Inferior parietal cortex (tissue), 1 donor: ENCODE results near the gene PWWP2B.
"Not testable (repeated sequence)": the region's sequence is repeated elsewhere in the genome, so short reads cannot be mapped to it uniquely, and the experiment has no call there.

Source experiments
- DNase-seq: peaks from one replicate; pipeline ENCODE4 v3.0.0-alpha.2; 2016; ENCODE audit errors: extremely low spot score

Gene PWWP2B

GRCh38 chr10:132363376-132363775 lies 33.6 kb upstream of the PWWP2B start:
- DNase-seq = no peak

- no peak for DNase-seq
These were observed 32.9 kb upstream of the PWWP2B start for GRCh38 chr10:132363921-132364593.

- DNase-seq = no peak
These were observed 32.4 kb upstream of the PWWP2B start for GRCh38 chr10:132364594-132364970.

DNA sequence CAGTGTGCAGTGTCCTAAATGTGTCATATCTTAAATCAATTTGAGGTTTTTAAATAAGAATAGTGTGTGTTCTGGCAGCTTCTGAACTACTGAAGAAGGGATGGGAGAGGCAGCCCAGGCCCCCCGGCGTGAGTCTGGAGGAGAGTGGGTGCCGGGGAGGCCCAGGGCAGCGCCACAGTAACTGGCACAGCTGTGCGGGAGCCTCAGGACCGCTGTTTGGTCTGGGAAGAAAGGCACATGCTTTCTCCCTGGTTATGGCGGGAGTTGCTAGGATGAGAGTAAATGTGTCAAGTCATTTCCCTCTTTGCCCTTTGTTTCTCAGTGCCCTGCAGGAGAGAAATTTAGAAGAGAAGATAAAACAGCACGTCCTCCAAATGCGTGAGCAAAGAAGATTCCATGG lies 31.9 kb upstream of the PWWP2B start:
- no peak for DNase-seq

- DNase-seq = no peak
These were observed 31.0 kb upstream of the PWWP2B start for GRCh38 chr10:132366006-132366405.

DNA sequence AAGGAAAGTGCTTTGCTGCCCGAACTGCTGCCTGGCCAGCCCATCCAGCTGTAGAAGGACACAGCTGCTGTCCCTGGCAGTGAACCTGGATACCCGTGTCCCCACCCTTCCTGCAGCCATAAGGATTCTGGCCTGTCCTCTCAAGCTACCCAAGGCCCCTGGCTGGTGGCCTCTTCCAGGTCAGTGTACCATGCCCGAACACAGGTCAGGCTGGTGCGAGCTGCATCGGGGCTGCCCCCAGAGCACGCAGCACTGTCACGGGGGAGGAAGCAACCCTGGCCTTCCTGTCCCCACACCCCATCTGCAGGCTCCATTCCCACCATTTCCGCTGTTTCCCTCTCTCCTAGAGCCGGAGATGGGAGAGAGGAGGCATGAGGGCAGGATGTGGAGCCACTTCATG lies 30.5 kb upstream of the PWWP2B start:
- no peak for DNase-seq

DNA sequence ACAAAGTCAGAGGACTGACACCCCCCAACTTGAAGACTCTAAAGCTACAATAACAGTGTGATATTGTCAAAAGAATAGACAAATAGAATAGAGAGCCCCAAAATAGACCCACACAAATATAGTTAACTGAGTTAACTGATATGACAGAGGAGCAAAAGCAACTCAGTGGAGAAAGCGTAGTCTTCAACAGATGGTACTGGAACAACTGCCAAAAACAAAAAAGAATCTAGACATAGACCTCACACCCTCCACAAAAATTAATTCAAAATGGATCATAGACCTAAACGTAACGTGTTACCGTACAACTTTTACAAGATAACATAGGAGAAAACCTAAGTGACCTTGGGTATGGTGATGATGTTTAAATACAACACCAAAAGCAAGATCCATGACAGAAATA lies 28.6 kb upstream of the PWWP2B start:
- no peak for DNase-seq

DNA sequence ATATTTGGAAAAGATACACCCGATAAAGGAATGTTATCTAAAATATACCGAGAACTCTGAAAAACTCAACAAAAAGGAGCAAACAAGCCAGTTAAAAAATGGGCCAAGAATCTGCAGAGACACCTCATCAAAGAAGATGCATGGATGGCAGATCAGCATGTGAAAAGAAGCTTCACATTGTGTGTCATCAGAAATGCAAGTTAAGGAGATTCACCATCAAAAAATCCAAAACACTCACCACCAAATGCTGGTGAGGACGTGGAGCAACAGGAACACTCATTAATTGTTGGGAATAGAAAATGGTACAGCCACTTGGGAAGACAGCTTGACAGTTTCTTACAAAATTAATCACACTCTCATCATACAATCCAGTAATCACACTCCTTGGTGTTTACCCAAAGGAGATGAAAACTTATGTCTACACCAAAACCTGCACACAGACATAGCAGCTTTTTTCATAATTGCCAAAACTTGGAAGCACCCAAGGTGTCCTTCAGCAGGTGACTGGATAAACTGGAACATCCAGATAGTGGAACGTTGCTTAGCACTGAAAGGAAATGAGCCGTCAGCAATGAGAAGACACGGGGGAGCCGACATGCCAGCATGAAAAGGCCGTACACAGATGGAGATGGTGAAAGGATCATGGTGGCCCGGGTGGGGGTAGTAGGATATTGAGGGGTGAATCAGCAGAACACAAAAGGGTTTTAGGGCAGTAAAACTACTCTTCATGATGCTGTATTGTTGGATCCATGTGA lies 27.9 kb upstream of the PWWP2B start:
- no peak for DNase-seq

DNA sequence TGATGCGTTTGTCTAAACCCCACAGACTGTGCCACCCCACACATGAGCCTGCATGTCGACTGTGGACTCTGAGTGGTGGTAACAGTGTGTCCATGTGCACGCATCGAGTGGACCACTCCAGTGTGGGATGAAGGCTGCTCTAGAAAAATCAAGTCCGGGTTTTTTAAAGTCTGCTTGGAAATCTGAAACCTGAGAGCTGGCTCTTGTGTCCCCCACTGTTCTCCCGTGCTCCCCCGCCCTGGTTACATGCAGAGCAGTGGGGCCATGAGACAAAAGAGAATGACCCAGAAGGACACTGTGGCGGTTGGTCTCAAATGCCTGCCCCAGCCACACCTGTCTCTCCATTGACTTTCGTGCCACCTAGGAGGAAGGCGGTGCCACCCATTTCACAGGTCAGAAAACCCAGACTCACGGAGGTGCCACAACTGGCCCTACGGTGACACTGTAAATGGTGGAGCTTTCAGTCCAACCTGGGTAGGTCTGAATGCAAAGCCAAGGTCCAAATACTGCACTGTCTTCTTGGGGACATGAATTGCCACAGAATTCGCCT lies 27.3 kb upstream of the PWWP2B start:
- DNase-seq = no peak

DNA sequence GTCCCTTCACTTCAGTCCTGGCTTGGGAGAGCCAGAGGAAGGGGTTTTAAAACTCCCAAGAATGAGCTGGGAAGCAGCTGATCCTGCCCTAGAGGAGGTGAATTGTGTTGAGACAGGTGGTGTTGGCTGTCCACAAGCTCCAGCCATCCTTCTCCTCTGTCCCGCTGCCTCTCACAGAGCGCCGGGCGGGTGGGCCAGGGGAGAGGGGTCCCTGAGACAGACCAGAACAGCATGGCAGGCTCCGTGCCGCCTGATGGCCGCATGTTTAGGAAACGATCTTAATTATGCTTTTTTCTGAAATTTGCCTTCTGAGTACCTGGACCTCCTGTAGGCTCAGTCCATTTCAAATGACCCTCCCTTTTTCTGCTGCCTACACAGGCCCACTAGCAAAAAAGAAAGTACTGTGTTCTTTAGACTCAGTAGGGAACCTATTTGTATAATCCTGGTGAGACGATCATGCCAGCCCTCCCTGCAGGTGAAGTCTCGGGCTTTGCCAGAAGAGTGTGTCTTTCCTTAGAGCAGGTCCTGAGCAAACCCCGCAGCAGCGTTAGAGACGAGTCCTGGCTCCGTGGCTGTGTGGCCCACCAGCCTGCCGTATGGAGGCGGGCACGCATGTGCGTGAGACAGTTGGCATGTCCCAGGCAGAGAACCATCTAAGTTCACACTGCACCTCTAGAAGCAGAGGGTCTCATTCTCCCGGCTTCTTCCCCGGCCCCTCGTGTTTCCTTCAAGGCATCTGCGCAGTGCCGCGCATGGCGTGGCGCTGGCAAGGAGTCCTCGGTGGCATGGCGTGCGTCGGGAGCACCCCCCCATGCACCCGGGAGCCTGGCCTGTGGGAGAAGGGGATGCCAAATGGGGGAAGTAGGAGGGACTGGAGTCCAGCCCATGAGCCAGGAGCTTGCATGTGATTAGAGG lies 26.3 kb upstream of the PWWP2B start:
- no peak for DNase-seq

DNA sequence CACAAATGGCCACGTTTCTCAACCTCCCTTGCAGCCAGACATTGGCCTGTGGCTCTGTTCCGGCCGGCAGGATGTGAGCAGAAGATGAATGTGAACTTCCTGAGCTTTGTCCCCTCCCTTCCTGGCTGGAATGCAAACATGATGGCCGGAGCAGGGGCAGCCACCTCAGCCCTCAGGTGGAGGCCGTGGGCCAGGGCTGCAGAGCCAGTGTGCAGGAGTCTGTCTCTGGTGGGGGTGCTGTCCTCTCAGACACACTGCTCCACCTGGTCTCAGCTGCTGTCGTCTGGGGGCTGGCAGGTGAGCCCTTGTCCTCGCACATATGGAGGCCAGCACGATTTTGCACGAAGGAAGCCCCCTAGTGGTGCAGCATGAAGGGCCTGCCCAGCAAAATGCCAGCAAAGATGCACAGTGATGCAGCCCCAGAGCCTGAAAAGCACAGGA lies 25.3 kb upstream of the PWWP2B start:
- no peak for DNase-seq

DNA sequence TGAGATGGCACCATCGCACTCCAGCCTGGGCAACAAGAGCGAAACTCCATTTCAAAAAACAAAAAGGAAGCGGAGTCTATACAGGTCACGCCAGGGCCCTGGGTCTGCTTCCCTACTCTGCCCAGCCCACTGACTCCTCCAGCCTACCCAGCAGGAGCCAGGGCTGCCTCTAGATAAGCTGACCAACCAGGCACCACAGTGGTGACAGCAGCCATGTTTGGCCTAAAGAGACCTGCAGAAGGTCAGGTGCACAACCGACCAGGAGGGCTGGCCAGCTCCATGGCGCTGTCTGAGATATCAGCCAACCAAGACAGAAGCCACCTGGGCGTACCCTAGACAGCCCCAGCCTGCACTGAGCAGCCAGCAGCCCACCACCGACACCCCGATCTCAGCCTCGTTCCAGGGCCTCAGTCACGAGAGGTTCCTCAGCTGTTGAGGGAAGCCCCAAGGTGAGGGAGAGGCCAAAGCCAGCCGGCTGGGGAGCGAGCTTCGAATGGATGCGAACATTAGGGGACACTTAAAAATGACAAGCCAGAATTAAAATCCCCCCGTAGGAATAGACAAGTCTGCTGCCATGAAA lies 24.4 kb upstream of the PWWP2B start:
- no peak for DNase-seq

GRCh38 chr10:132373241-132373955 lies 23.6 kb upstream of the PWWP2B start:
- DNase-seq = no peak

- no peak for DNase-seq
These were observed 22.8 kb upstream of the PWWP2B start for GRCh38 chr10:132374176-132374575.

- DNase-seq = no peak
These were observed 22.4 kb upstream of the PWWP2B start for GRCh38 chr10:132374612-132375011.

- DNase-seq = no peak
These were observed 21.7 kb upstream of the PWWP2B start for GRCh38 chr10:132375116-132375794.

DNA sequence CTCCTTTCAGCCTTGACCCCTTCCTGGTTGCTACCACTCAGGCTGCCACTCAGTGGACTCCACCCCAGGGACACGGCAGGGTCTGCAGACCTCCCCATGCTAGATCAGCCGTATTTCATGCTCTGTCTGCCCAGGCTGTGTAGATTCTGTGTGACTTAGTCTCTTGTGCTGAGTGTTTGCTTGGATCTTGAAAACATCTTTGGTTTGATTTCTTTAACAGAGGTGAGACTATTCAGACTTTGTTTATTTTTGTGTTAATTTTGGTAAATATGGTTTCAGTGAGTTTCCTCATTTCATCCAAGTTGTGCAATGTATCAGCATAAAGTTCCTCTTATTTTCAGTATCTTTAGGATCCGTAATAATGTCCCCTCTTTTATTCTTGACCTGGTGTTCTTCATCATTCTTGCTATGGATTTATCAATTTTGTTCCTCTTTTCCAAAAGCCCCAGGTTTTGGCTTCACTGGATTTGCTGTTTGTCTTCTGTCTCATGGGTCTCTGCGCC lies 21.2 kb upstream of the PWWP2B start:
- no peak for DNase-seq

DNA sequence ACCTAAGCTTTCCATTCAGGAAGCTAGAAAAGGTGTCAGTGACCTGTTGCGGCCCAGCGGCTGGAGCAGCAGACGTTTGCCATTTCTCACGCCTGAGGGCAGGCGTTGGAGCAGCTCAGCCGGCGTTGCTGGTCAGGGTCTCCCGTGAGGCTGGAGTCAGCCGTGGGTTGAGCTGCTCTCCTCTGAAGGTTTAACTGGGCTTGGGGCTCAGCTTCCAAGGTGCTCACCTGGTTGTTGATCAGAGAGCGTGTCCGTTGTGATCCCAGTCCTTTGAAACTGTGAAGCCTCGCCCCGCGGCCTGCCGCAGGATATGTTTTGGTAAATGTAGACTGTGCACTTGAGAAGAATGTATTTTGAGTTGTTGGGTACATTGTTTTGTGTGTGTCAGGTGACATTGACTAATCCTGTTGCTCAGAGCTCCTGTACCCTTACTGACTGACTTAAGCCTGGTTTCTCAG lies 20.6 kb upstream of the PWWP2B start:
- no peak for DNase-seq

GRCh38 chr10:132377326-132377725 lies 19.7 kb upstream of the PWWP2B start:
- DNase-seq = no peak

DNA sequence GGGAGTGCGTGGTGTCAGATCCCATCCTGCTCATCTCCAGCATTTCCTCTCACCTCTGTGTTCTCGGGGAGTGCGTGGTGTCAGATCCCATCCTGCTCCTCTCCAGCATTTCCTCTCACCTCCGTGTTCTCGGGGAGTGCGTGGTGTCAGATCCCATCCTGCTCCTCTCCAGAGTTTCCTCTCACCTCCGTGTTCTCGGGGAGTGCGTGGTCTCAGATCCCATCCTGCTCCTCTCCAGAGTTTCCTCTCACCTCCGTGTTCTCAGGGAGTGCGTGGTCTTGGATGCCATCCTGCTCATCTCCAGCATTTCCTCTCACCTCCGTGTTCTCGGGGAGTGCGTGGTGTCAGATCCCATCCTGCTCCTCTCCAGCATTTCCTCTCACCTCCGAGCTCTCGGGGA lies 18.0 kb upstream of the PWWP2B start:
- not testable (repeated sequence) for DNase-seq
